SK-N-MC (cell line): Measurements from ENCODE around the gene PPARG.

Experiments used
- EZH2 ChIP-seq: fragments of 200-600 bp; sonication (generic); IDR thresholded peaks from one replicate; pipeline ENCODE4 v1.6.1; 2017; ENCODE audit warnings: antibody characterized with exemption
- FOXP2 ChIP-seq: optimal IDR thresholded peaks from 2 replicates; pipeline ENCODE3; 2011; ENCODE audit warnings: mild to moderate bottlenecking, moderate library complexity; ENCODE audit not compliant: insufficient read depth; ENCODE audit errors: extremely low read length, control extremely low read depth
- POLR2AphosphoS5 ChIP-seq: IDR thresholded peaks from 2 replicates; pipeline ENCODE4 v1.6.1; 2012; ENCODE audit warnings: mild to moderate bottlenecking, low read depth, low read length, borderline replicate concordance

DNA sequence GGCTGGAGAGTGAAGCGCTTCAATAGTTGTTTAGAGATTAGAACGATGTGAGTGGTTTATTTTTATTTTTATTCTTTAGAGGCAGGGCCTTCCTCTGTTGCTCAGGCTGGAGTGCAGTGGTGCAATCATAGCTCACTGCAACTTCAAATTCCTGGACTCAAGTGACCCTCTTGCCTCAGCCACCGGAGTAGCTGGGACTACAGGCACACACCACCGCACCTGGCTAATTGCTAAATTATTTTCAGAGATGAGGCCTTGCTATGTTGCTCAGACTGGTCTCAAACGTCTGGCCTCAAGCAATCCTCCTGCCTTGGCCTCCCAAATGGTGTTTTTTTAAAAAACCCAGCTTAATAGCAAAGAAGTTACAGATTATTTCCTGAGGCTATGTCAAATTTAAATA is 29.0 kb downstream of the PPARG start:
- no peak for TF ChIP-seq POLR2AphosphoS5
- no peak for TF ChIP-seq EZH2
- TF ChIP-seq FOXP2 = no peak
